HG03442 (cell line): ENCODE data around the gene PAGE4.

Experiments
- ATAC-seq: cut with Tn5 transposase; IDR thresholded peaks from one replicate; pipeline ENCODE4 v1.9.1; 2021; ENCODE audit warnings: mild to moderate bottlenecking, moderate library complexity; ENCODE audit not compliant: unreplicated experiment

PAGE4 gene, protein sequence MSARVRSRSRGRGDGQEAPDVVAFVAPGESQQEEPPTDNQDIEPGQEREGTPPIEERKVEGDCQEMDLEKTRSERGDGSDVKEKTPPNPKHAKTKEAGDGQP

DNA sequence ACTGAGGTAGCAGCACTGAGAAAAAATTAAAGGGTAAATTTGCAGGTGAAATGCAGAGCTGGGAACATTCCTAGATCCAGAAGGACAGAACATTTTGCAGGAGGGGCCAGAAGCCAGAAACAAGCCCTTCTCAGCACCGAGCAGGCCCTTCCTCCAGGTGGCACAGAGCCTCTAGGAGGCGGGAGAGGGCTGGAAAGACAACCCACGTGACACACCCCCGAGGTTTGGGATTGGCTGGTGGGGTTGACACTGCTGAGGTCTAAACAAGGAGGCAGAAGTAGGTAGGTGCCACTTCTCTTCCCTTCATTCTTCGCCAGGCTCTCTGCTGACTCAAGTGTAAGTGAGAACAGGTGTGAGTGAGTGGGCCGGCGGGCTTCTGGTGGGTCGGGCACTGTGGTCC, at the start of gene PAGE4:
Gene PAGE4, plus strand, starts transcription at position 288 of the 400 bp plus-strand sequence. CDS start 1,126 bp downstream, outside the sequence.
- no peak for ATAC-seq

DNA sequence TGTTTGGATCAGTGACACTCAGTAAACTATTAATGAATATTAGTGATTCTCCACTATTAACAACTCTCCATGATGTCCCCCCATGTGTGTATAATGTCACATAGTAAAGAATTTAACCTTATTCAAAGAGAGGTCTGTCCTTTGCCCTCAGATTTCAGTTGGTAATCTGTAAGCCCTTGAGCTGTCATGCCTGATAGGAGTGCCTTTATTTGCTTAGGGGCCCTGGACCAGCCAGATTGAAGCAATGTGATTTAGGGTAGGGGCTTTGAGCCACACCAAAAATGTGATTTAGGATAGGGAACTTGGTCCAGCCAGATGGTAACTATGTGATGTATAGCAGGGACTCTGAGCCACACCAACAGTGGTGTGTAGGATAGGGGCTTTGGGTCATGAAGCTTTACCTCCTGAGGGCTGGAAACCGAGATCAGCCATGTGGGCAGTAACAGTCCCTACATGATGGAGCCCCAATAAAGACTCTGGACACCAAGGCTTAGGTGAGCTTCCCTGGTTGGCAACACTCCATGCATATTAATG, 44.3 kb upstream of the PAGE4 start:
- no peak for ATAC-seq

DNA sequence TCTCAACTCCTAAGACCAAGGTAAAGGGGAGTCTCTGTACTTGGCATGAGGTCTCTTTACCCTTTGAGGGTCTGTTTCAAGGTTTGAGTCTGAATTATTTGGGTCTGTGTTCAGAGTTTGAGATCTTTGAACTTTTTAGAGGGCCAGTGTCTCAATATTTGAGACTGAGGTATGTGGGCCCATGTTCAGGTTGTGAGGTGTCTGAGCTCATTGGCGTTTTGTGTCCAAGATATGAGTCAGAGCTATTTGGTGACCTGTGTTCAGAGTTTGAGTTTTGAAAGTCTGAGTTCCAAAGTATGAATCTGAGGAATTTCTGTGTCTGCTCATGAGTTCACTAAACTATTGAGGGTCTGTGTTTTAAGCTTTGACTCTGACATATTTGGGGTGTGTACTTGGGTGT, 36.7 kb upstream of the PAGE4 start:
- ATAC-seq: no peak

DNA sequence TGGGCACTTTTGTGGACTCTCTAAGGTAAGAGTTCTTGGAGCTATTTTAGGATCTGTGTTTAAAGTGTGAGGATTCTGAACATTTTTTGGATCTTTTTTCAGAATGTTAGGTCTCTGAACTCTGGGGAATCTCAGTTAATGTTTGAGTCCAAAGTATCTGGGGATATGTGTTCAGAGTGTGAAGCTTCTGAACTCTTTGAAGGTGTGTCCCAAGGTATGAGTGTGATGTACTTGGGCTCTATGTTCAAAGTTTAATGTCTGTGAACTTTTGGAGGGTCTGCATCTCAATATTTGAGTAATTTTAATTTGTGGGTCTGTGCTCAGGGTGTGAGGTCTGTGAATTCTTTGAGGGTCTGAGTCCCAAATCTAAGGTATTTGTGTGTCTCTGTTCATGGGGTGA, 35.4 kb upstream of the PAGE4 start:
- no peak for ATAC-seq

GRCh38 chrX:49799828-49800227, 29.3 kb upstream of the PAGE4 start:
- ATAC-seq: no peak

DNA sequence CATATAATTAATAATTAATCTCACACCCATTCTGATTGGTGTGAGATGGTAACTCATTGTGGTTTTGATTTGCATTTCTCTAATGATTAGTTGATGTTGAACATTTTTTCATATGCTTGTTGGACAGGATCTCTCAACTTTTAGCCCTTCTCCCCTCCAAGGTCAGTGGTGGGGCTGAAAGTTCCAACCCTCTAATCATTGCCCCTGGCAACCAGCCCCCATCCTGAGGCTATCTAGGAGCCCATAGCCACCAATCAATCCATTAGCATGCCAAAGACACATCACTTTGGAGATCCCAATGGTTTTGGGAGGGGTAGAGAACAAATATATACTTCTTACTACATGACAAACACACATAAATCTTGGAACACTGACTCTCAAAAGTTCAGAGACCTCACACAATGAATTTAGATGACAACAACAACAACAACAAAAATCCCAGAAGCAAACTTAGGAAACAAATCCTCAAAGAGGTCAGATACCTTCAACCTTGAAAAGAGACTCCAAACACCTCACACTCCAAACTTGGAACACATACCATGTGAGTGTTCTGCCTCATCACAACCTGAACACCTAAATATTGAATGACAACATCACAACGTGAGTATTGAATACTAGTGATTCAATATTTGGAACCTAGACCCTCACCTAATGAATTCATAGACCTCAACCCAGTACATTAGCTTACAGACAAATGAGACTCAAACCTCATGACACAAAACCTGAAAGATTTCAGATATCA, 19.0 kb upstream of the PAGE4 start:
- no peak for ATAC-seq

DNA sequence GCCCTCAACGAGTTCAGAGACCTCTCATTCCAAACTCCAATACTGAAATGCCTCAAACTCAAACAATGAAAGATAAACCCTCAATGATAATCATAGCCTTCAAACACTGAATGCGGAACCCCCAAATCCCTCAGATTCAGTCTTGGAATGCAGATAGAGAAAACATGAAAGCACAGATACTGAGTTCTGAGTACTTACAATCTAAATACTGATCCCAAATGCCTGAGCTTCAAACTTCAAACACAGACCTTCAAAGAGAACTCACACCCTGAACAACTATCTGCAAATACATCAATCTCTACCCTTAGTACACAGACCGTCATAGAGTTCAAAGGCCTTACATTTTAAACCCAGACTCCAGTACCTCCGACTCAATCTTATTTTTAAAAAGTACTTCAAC, 16.9 kb upstream of the PAGE4 start:
- no peak for ATAC-seq

- ATAC-seq: no peak
Measured at GRCh38 chrX:49816435-49816834, 12.7 kb upstream of the PAGE4 start.

- ATAC-seq: no peak
Measured at GRCh38 chrX:49838374-49838773, 9.3 kb downstream of the PAGE4 start.

DNA sequence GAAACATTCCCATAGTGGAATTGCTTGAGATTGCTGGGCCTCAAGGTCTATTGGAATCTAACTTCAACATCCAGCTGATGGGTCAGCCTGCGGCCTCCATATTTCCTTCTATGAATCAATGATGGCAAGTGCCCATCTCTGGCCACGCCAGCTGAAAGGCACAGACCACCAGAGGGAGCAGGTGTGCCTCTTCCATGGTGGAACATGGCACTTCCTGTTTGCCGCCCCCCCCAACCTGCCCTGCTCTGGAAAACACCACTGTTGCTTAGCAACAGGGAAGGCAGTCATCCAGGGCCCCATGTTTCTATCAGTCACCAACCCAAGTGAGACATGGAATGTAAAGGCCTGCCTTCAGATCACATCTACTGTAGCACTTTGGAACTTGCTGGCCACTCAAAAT, 11.6 kb downstream of the PAGE4 start:
- ATAC-seq: peak; percentile 72

GRCh38 chrX:49842621-49843020, 13.5 kb downstream of the PAGE4 start:
- no peak for ATAC-seq

DNA sequence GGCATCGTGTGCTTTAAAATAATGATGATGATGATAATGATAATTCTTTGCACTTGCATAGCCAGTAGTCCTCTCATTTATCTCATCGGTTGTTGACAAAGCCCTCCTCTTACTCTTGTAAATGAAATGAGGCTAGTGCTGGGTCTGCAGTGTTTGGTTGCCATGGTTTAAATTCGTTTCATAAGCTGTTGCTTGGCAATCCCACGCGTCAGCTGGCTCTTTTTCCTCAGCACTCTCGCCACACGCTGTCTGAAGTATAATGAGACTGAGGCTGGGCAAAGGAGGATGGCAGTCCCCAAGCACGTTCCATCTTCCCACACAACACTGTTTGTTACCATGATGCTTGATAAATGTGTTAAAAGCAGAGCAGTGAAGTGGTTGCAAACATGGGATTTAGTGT, 15.5 kb downstream of the PAGE4 start:
- no peak for ATAC-seq

DNA sequence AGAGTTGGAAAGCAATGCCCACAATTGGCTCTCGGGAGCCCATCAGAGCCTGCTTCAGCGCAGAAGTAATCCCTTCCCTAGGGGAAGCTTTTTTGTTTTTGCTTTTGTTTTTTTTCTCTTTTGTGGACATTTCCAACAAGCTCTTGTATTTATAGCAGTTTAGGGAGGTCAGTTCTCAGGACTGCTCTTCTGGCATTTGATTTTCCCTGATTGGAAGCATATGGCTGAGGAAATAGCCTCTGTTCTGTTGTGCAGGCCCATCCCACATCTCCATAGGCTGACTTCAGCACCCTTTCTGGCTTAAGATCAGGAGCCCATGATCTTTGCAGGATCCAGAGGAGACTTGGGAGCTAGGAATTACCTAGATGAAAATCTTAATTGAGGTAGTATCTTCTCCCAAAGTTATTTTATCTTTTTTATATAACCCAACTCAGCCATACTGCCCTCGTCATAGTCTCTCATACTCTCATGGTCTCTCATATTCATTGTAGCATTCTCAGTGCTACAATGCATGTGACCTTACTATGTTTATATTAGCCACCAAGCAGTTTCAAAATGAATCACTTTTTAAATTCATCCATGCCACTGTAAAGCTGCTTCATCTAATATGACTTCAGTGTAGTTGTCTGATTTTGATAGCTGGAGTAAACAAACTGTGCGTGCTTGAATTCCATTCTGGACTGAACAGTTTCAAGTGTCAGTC, 16.7 kb downstream of the PAGE4 start:
- peak; percentile 82 for ATAC-seq

GRCh38 chrX:49846522-49846921, 17.4 kb downstream of the PAGE4 start:
- ATAC-seq: no peak

DNA sequence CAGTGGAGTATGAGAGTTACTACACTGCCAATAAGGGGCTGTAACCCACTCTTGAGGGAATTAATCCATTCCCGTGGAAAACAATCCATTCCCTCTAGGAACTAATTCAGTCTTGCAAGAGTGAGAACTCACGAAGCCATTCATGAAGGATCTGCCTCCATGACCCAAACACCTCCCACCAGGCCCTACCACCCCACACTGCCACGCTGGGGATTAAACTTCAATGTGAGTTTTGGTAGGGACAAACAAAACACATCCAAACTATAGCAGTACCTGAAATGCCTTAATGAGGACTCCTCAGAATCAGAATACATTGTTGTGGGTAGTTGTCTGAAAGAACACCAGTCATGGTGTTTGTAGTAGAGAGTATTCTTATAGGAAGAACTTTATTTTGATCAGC, 19.2 kb downstream of the PAGE4 start:
- no peak for ATAC-seq

- no peak for ATAC-seq
Measured at GRCh38 chrX:49850028-49850427, 20.9 kb downstream of the PAGE4 start.

DNA sequence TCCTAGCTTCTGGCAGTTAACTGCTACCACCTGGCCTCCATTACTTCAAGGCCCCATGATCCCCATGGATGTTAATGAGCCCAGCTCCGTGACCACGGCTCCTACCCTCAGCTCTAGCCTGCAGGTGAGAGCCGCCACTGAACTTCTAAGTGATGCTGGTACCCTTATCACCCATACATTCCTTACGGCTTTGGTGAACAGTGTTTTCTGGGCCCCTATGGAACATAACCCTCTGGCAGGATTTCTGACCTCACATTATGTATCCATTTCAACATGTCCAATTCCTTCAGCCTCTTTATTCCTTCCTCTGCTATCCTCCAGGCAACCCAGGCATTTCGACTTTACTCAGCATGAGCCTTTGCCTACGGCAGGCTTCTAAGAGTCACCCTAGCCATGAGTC, 24.6 kb downstream of the PAGE4 start:
- ATAC-seq: no peak

DNA sequence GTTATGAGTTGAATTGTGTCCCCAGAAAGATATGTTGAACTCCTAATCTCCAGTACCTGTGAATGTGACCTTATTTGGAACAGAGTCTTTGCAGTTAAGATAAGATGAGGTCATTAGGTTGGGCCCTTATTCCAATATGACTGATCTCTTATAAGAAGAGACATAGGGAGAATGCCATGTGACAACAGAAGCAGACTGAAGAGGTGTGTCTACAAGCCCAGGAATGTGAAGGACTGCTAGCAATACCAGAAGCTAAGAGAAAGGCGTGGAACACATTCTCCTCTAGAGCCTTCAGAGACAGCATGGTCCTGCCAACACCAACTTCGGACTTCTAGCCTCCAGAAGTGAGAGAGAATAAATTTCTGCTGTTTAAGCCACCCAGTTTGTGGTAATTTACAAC, 27.7 kb downstream of the PAGE4 start:
- no peak for ATAC-seq

DNA sequence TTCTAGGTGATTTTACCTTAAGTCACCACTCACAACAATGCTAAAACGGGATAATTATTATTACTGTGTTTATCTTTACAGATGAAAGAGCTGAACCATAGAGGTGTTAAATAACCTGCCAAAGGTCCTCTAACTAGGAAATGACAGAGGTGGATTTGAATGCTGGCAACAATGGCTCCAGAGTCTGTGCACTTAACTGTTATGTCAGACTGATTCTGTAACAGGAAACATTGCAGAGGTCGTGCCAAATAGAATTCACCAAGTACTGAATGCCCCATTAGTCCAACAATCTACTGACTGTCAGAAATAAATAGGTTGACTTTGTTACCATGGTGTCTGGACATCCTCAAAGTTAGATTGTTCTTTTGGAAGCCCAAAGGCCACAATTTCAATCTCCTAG, 29.2 kb downstream of the PAGE4 start:
- ATAC-seq: no peak

DNA sequence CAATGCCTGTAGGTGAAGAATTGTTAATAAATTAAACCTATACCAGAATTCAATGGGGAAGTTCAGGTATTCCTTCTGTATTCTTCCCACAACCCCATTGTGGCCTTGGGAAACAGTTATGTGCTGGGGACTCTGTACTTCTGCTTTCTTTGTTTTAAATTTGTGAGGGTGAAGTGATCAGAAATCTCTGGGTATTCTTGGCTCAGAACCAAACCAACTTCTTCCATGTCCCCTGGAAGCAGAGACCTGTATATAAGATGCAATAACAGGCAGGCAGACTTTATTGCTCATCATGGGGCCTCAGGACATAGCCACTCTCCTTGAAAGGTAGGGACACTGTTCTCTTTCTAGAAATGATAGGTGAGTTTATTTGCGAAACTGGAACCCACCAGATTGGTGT, 30.4 kb downstream of the PAGE4 start:
- ATAC-seq: no peak

GRCh38 chrX:49860867-49861535, 31.9 kb downstream of the PAGE4 start:
- ATAC-seq: no peak

DNA sequence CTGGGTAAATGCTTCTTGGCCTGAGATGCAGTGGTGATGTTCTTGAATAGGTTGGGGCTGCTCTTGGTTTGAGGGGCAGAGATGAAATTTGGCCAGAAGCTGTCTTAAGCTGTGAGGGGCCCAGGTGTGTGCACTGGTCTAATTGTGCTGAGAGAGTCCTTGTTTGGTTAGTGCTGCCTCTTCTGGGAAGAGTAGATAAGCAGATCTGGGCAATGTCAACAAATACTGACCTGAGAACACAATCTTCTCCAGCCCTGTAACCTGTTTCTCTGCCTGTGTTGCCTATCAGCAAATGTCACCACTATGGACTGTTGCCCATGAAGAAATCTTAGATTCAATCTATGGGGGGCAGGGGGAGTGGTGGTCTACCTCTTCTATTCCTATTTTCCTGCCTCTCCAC, 33.0 kb downstream of the PAGE4 start:
- ATAC-seq: no peak
